HG02943 (cell line): ENCODE measurements around the gene IGSF22.

Experiments
- ATAC-seq: cut with Tn5 transposase; IDR thresholded peaks from one replicate; pipeline ENCODE4 v1.9.1; 2021; ENCODE audit warnings: mild to moderate bottlenecking, low read depth, moderate library complexity; ENCODE audit not compliant: unreplicated experiment

IGSF22 gene

GRCh38 chr11:18726040-18726439, at the start of gene IGSF22:
IGSF22 (minus strand) TSS chr11:18726188; CDS start chr11:18724236, 1,952 bp downstream.
- no peak for ATAC-seq

- no peak for ATAC-seq
Measured at GRCh38 chr11:18774801-18775200, 48.8 kb upstream of the IGSF22 start.

- no peak for ATAC-seq
Measured at GRCh38 chr11:18773681-18774080, 47.7 kb upstream of the IGSF22 start.

GRCh38 chr11:18773104-18773503, 47.1 kb upstream of the IGSF22 start:
- no peak for ATAC-seq

GRCh38 chr11:18772211-18772610, 46.2 kb upstream of the IGSF22 start:
- no peak for ATAC-seq

- no peak for ATAC-seq
Measured at GRCh38 chr11:18771266-18772035, 45.5 kb upstream of the IGSF22 start.

GRCh38 chr11:18770479-18771125, 44.6 kb upstream of the IGSF22 start:
- no peak for ATAC-seq

- no peak for ATAC-seq
Measured at GRCh38 chr11:18769802-18770456, 43.9 kb upstream of the IGSF22 start.

- no peak for ATAC-seq
Measured at GRCh38 chr11:18768978-18769377, 43.0 kb upstream of the IGSF22 start.

GRCh38 chr11:18768472-18768901, 42.5 kb upstream of the IGSF22 start:
- ATAC-seq: peak; percentile 72

GRCh38 chr11:18766015-18766414, 40.0 kb upstream of the IGSF22 start:
- ATAC-seq: no peak

GRCh38 chr11:18765554-18765953, 39.6 kb upstream of the IGSF22 start:
- no peak for ATAC-seq

GRCh38 chr11:18761741-18762140, 35.8 kb upstream of the IGSF22 start:
- no peak for ATAC-seq

GRCh38 chr11:18761144-18761543, 35.2 kb upstream of the IGSF22 start:
- ATAC-seq: no peak

- ATAC-seq: no peak
Measured at GRCh38 chr11:18757811-18758210, 31.8 kb upstream of the IGSF22 start.

- ATAC-seq: no peak
Measured at GRCh38 chr11:18756889-18757288, 30.9 kb upstream of the IGSF22 start.

- no peak for ATAC-seq
Measured at GRCh38 chr11:18754308-18754707, 28.3 kb upstream of the IGSF22 start.

GRCh38 chr11:18752502-18752901, 26.5 kb upstream of the IGSF22 start:
- ATAC-seq: no peak

GRCh38 chr11:18750944-18751343, 25.0 kb upstream of the IGSF22 start:
- ATAC-seq: no peak

GRCh38 chr11:18749681-18750319, 23.8 kb upstream of the IGSF22 start:
- ATAC-seq: no peak

- no peak for ATAC-seq
Measured at GRCh38 chr11:18748766-18749365, 22.9 kb upstream of the IGSF22 start.
